HG02798 (cell line): ENCODE results near the gene PPP1R14B.

Experiments
- ATAC-seq: cut with Tn5 transposase; IDR thresholded peaks from one replicate; pipeline ENCODE4 v1.9.1; 2021; ENCODE audit warnings: mild to moderate bottlenecking; ENCODE audit not compliant: unreplicated experiment, poor library complexity

PPP1R14B gene

DNA sequence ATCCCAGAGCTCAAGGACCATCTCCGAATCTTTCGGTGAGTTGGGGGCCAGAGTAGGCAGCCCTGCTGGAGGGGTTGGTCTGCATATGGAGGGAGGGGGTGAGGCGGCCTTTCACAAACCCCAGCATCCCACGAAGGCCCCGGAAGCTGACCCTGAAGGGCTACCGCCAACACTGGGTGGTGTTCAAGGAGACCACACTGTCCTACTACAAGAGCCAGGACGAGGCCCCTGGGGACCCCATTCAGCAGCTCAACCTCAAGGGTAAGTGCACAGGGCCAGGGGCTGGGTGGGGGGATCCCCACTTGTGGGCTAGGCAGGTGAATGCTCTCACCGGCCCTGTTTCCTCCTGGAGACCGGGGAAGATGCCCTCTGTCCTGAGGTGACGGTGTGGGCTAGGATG is 27.0 kb downstream of the PPP1R14B start:
- no peak for ATAC-seq

DNA sequence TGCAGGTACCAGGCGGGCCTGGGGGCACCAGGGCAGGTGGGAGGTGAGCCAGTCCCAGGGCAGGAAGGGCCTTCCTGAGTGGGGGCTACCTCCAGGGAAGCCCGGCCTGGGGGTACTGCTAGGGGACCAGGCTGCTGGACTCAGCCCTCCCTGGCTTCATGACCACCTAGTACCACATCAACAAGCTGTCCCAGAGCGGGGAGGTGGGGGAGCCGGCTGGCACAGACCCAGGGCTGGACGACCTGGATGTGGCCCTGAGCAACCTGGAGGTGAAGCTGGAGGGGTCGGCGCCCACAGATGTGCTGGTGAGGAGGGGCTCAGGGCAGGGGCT is 27.4 kb downstream of the PPP1R14B start:
- ATAC-seq = no peak

DNA sequence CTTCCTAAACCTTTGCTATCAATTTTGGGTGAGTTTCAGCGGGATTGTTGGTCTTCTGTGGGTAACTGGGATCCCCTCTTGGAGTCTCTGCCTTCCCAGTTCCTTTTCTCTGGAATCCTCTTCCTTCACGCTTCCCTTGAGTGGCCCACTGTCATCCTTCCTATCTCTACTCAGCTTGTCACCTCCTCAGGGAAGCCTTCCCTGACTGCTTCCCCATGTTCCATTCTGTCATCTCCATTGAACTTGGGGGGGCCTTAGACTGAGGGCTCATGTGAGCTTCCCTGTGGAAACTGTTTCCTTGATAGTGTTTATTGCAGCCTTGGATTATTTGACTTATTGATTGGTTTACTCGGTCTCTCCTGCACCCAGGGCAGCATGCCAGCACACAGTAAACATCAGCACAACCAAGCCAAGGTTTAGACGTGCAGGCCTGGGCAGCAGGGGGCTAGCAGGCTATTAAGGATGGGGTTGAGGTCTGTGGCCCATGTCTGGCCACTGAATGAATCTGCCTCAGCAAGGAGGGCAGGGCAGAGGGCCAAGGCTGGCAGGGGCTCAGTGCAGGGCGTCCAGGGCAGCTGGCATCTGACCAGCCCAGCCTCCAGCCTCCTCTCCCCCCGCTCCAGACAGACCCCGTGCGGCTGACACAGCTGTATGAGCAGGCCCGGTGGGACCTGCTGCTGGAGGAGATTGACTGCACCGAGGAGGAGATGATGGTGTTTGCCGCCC is 28.0 kb downstream of the PPP1R14B start:
- ATAC-seq = no peak

DNA sequence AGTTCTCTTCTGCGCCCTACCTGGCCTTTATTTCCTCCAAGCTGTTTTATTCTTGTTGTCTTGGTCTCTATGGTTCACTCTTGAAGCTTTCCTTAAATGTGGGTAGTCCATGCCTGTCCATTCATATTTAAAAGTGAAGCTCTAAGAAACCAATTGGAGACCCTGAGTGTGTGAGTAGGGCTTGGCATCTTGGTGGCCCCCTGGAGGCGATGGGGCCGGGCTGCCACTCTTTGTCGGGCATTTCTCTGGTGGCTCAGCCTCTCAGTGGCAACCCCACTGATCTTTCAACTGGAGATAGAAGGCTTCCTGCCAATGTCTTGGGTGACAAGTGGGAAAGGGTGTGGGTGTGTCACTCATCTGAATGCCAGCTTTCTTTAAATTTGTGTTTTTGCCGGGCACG is 29.9 kb downstream of the PPP1R14B start:
- ATAC-seq = no peak

DNA sequence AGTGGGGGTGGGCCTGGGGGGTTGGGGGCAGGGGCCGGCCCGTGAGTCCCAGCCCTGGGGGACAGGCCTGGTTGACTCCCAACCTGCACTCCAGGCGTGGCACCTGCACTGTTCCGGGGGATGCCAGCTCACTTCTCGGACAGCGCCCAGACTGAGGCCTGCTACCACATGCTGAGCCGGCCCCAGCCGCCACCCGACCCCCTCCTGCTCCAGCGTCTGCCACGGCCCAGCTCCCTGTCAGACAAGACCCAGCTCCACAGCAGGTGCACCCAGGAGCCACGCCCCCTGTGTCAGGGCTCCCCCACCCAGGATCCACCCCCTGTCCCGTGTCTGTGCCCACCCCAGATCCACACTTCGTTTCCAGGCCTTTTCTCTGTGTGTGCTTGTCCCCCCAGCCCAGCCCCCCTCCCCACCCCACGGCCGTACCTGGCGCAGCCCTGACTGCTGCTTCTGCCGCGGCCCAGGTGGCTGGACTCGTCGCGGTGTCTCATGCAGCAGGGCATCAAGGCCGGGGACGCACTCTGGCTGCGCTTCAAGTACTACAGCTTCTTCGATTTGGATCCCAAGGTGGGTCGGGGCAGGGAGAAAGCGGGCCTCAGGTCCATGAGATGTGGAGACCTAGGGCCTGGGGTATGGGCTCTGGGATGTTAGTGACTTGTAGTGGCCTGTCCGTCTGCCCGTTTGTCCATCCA is 35.4 kb downstream of the PPP1R14B start:
- no peak for ATAC-seq

DNA sequence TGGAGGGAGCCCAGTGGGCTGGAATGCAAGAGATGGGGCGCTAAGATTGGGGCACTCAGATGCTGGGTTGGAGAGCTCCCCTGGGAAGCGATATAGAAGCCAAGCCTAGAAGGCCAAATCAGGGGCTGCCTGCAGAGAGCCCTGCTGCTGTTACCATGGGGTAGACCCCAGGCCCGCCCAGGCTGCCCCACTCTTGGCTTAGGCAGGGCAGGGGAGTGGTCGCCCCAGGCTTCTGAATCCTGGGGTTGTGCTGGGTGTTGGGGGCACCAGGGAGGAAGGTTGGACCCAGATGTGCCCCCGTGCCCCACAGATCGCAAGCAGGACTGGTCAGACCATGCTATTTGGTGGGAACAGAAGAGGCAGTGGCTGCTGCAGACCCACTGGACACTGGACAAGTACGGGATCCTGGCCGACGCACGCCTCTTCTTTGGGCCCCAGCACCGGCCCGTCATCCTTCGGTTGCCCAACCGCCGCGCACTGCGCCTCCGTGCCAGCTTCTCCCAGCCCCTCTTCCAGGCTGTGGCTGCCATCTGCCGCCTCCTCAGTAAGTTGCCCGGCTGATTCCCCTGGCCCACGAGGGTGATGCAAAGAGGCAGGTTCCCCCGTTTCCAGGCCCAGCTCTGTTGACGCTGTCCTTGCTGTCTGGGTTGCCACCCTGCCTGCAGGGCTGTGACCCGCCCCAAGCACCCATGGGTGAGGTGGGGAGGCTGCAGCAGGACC is 36.3 kb downstream of the PPP1R14B start:
- ATAC-seq = no peak

DNA sequence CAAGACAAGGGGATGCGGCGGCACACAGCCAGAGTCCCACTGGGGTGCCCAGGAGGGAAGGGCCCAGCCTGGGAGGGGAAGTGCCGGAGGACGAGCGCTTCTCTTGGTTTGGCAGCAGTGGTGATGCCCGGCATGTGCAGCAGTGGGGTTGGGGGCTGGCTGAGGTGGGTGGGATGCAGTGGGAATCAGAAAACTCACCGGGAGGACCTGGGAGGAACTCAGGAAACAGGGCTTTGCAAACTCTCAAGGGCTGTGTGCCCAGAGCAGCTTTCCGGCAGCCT is 37.2 kb downstream of the PPP1R14B start:
- no peak for ATAC-seq

DNA sequence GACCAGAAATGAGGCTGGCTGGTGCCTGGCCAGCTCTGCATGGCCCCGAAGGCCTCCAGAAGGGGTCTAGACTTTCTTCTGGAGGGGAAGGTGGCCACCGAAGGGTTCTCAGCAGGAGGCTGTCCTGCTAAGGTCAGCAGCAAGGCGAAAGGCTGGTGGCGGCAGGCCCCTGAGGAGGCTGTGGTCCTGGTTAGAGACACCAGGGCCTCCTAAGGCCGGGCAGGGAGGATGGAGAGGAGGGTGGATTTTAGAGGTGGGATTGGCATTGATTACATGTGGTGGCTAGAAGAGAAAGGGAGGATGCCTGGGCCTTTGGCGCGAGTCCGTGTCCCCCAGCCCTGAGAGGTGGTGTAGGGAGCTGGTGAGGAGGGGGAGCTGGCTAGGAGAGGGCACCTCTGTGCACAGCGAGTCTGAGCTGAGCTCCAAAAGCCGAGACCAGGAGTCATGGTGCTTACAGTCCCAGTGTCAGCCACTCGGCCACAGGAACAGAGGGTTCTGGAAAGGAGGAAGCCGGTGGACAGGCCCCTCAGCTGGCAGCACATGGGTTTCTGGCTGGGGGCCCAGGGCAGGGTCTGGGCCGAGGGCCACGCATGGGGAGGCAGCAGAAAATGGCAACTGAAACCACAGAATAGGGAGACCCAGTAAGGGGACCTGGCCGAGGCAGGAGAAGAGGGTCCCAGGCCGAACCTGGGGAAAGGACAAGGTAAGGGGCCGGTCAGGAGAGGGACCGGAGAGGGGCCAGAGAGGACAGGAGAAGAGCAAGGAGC is 37.8 kb downstream of the PPP1R14B start:
- ATAC-seq = no peak

DNA sequence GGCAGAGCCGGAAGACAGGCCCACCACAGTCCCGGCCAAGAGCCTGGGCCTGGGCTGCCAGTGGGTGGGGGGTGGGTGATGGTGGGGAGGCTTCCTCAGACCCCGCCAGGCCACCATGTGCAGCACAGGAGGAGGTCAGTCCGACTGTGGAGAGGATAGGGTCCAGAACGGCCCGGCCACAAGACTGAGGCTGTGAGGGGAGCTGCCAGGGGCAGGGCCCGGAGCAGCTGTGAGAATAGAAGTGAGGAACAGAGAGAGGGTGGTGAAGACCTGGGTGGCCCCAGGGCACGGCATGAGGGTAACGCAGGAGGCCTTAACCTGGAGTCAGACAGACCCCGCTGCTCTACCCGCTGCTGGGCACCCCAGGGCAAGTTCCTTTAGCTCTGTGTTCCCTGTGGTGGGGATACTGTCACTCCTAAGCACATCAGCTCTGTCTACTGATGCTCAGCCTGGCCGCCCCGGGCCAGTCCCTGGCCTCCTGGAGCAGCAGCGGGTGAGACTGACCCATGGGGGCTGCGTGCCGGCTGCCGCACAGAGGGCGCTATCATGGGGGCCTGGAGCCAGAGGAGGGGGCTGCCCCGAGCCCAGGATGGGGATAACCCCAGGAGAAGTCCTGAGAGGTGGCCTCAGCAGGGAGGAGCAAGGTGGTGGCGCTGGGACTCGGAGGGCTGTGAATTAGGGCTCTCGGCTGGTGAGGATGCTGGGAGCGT is 38.5 kb downstream of the PPP1R14B start:
- no peak for ATAC-seq

DNA sequence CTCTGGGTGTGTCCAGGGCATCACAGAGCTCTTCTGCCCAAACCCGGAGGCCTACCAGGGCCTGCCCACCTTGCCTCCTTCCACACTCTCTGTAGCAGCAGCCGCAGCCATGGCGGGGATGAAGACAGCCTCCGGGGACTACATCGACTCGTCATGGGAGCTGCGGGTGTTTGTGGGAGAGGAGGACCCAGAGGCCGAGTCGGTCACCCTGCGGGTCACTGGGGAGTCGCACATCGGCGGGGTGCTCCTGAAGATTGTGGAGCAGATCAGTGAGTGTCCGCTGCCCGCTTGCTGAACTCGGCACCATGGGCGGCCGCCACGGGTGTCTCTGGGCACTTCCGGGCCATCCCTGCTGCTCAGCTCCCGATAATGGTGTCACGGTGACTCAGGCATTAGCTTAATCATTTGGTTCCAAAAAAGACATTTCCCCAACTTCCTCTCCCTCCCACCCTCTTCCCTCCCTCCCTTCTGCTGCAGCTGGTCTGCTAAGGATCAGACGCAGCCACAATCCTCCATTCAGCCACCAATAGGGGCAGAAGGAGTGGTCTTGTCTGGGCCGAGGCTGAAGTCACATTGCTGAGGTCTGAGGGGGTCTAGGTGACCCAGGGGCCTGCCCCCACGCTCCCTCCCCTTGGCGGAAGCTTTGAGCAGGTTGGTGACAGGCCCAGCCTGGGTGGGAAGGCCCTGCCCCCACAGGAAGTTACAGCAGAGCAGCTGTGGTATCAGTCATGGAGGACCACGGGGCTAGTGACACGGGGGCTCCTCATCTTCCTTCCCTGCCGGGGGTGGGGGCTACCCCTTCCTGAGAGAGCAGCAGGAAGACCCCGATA is 39.3 kb downstream of the PPP1R14B start:
- peak; percentile 53 for ATAC-seq

DNA sequence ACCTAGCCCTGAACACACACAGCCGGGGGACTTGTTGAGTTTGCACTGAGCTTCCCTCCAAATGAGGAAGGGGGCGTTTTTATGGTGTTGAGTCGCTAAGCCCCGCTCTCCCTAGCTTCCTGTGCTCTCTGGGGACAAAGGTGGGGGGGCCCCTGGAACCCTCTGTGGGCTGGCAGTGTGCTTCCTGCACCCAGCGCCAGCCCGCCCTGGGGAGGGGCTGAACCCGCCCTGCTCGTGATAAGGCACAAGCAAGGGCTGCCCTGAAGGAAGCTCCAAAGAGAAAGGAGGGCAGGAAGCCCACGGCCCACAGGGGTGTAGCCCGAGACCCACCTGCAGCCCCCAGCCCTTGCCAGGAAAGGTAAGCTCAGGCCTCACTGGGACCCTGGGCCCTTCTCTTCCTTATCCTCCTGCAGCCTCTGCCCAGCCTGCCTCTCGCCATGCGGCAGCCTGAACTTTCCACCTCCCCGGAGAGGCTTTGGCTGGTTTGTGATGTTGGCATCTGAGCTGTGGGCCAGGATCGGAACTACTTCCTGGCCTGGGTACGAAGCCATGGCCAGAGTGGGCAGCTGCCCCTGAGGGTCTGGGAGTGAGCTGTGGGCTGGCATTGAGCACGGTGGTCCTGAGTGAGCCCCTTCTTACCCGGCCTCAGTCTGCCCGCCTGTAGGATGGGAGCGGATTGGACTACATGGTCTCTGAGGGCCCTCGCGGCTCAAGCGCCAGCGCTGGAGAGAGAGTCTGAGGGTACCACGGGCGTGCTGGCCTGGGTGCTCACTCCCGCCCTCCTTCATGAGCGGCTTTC is 40.1 kb downstream of the PPP1R14B start, which contains the start of gene FERMT3:
TSS of gene FERMT3 (plus strand) at position 265 of the 799 bp plus-strand sequence. CDS start 644 bp downstream, outside the sequence.
- peak; percentile 5 for ATAC-seq

DNA sequence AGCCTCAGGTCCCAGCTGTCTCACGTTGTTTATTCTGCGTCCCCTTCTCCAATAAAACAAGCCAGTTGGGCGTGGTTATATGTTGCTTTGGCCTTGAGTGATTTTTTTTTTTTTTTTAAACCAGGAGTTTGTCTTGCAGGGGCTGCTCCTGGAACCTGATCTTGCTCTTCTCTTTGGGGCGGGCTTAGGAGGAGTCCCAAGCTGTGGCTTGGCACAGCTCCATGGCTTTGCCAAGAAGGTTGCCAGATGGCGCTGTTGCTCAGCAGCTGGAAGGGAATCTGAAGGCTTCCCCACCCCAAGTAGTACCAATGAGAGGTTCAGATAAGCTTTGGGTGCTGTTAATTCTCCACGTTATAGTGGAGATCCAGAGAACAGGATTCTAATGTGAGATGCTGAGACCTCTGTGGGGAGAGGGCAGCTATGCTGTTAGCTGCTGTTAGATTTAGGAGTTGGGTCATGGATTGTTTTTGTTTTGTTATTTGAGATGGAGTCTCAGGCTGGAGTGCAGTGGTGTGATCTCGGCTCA is 42.2 kb downstream of the PPP1R14B start:
- ATAC-seq = no peak

DNA sequence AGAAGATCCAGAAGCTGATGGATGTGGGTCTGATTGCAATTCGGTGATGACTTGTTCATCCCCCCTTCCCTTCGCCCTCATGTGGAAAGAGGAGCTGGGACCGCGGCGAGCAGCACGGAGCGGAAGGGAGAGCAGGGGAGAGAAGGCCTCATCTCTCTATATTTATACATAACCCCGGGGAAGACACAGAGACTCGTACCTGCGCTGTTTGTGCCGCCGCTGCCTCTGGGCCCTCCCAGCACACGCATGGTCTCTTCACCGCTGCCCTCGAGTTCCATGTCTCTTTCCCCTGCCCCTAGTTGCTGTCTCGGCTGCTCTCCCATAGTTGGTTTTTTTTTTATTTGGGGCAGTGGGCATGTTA is 42.7 kb downstream of the PPP1R14B start:
- no peak for ATAC-seq

DNA sequence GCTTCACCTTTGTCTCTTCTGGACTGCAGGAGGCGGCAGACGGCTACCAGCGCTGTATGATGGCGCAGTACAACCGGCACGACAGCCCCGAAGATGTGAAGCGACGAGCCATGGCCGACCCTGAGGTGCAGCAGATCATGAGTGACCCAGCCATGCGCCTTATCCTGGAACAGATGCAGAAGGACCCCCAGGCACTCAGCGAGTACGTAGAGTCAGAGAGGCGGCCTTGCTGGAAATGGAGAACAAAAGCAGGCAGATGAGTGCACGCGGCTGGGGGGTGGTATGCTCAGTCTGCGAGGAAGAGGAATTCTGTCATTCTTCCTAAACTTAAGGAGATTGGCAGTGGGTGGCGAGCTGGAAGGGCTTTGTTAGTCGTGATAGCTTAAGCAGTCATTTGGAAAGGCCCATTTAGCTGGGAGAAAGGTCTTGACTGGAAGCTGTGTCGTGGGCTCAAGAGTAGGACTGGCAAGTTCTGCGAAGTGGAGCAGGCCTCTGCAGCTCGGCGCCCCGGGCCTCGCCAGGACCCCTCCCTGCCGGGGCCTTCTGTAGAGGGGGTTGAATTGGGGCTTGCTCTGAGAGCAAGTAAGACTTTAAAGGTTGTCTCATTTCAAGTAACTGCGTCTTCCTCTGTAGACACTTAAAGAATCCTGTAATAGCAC is 43.2 kb downstream of the PPP1R14B start:
- ATAC-seq = no peak

DNA sequence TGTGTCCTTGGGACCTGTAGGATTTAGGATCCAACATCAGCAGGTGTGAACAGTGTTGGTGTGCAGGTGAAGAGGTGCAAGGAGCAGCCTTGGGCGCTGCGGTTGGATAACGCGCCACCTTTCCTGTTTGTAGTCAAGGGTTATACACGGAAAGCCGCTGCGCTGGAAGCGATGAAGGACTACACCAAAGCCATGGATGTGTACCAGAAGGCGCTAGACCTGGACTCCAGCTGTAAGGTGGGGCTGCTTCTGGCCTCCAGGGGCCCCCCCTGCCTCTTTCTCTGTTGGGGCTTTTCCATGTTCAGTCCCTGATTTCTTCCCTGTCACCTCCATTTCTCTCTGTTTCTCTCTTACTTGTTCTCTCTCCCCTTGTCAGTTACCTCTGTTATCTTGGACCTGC is 43.8 kb downstream of the PPP1R14B start:
- ATAC-seq = no peak

DNA sequence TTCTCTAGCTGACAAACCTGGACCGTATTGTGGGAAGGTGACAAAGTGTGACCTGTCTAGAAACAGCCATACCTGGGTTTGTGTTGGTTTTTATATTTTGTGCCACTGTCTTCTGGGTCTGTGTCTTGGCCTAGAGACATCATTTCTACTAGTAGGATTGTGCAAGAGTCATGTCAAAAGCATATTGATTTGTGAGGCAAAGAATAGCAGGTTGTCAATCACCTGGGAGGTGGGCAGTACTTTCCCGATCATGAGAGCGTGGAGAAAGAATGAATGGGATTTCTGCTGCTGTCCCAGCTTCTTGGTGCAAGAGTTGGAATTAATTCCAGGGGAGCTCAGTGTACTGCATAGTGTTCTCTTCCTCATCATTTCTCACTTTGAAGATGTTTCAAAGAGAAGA is 45.2 kb downstream of the PPP1R14B start:
- no peak for ATAC-seq

DNA sequence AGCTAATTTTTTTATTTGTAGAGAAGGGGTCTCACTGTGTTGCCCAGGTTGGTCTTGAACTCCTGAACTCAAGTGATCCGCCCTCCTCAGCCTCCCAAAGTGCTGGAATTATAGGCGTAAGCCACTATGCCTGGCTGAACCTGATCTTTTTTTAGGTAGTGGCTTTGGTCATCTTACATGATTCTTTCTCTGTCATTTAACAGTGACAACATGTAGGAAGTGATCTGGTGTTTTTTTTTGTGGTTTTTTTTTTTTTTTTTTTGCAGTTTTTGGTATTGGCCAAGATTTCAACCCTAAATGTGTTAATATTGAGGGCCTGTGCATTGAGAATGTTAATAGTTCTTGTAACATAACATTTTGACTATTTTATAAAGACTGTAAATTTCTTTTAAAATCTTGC is 48.2 kb downstream of the PPP1R14B start:
- ATAC-seq = no peak

DNA sequence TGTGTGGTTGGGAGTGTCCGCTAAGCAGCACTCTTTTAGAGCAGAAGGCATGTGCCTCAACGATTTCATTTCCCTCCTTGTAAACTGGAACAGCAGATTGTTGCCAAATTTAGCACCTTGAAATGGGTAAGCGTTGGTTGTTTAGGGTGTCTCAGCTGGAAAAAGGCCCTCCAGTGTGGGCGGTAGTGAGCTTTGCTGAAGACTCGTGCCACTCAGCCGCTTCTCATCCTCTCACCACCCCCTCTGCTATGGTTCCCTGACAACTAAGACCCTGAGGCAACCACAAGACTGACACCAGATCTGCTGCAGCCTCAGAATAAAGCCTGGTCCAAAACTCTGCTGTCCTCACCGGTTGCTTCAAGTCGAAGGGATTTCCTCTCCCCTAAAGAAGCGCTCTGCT is 50.1 kb downstream of the PPP1R14B start:
- no peak for ATAC-seq
